Measurements from ENCODE around the gene NHERF1. TPM values are rescaled to one million over a fixed set of nuclear protein-coding genes. Genes with fewer than 3 reads are reported as not detected.
A peak's percentile ranks its signal among the peaks of the same experiment; 100 is the strongest.

The NHERF1 gene
- total and polyA plus RNA-seq, 2 of the 13 experiments (the other 11 are each of a cell fraction or from before 2014, with no cell fraction given), result 169 to 269 TPM

GRCh38 chr17:74768069-74768762 is 19.8 kb downstream of the NHERF1 start:
- H3K36me3 ChIP-seq (replicated peaks in 1 of 2; ENCODE audit: control insufficient read depth in 1 of 2, insufficient read depth in 2 of 2, low read length in 2 of 2), result peaks cover 35 to 74% of the 10 kb centered on the region in 2 experiments
- ChIA-PET CTCF (ENCODE audit: low intra/inter-chr PET ratio, low total read pairs) (interaction anchor here (12.2 kb wide), 1 partner anchor 20 kb away, joined by 219 read pairs; the partner anchor contains the start of gene NHERF1), POLR2A (interaction anchor here (29.3 kb wide), 1 partner anchor 14 kb away, joined by 1459 read pairs; the partner anchor contains the start of gene NHERF1)
- WGBS (ENCODE audit: low lambda C conversion rate), result 92% methylated on average over 13 of the region's 17 CpGs
- FAIRE-seq (no peak), ATAC-seq (no peak), DNase-seq (ENCODE audit: low spot score) (no peak)
- H3K4me2 ChIP-seq (ENCODE audit: low read depth, low read length), result no peak overlapping the region
- no TSS peak for BruUV-seq (replicated peaks)
- intact Hi-C loops (cut with micrococcal nuclease; ENCODE audit: unreplicated experiment), result no loop called here
- H3K4me3 ChIP-seq (replicated peaks in 1 of 3; ENCODE audit: insufficient read depth in 1 of 3, low read depth in 2 of 3, low read length in 3 of 3), result no peak overlapping the region
- H3K9me3 ChIP-seq (ENCODE audit: low read length), result no peaks in the 10 kb centered on the region
- H4K20me1 ChIP-seq (ENCODE audit: insufficient read depth, low read length), result peaks cover 24% of the 10 kb centered on the region; the same call in 1 of the 2 replicates
- no peak overlapping the region for H3K9ac ChIP-seq (ENCODE audit: insufficient read depth, low read depth, low read length)
- in situ Hi-C loops (cut with HindIII; ENCODE audit: extremely low pct_ligation_motif_present, low pct_unique_long_range_greater_than_20kb), result no loop called here
- no peak overlapping the region for H3K27ac ChIP-seq (ENCODE audit: extremely low read length, insufficient read depth, low read length)
- H3K4me1 ChIP-seq (ENCODE audit: insufficient read depth, low read length), result peaks cover 93% of the 10 kb centered on the region
- H3K27me3 ChIP-seq (ENCODE audit: control insufficient read depth in 1 of 2, insufficient read depth in 2 of 2, low read length in 2 of 2), result no peaks in the 10 kb centered on the region
- H2AFZ ChIP-seq (ENCODE audit: low read length), result no peak overlapping the region
- peaks cover 30% of the 10 kb centered on the region for H3K79me2 ChIP-seq (ENCODE audit: insufficient read depth, low read length)
- TF ChIP-seq ZNF343 (CRISPR knock-in tag; IDR thresholded peaks at IDR 0.05), result no peak
- no peak for TF ChIP-seq SP1 (IDR thresholded peaks at IDR 0.05)
- TF ChIP-seq SP1 (CRISPR knock-in tag; IDR thresholded peaks at IDR 0.05), result no peak
- no peak for TF ChIP-seq POGZ (CRISPR knock-in tag; IDR thresholded peaks at IDR 0.05)
- TF ChIP-seq, protein P1, sequence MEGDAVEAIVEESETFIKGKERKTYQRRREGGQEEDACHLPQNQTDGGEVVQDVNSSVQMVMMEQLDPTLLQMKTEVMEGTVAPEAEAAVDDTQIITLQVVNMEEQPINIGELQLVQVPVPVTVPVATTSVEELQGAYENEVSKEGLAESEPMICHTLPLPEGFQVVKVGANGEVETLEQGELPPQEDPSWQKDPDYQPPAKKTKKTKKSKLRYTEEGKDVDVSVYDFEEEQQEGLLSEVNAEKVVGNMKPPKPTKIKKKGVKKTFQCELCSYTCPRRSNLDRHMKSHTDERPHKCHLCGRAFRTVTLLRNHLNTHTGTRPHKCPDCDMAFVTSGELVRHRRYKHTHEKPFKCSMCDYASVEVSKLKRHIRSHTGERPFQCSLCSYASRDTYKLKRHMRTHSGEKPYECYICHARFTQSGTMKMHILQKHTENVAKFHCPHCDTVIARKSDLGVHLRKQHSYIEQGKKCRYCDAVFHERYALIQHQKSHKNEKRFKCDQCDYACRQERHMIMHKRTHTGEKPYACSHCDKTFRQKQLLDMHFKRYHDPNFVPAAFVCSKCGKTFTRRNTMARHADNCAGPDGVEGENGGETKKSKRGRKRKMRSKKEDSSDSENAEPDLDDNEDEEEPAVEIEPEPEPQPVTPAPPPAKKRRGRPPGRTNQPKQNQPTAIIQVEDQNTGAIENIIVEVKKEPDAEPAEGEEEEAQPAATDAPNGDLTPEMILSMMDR (CRISPR knock-in tag; IDR thresholded peaks at IDR 0.05), result peak; percentile 24; the same call in 1 of the 2 replicates
- TF ChIP-seq, protein P2, sequence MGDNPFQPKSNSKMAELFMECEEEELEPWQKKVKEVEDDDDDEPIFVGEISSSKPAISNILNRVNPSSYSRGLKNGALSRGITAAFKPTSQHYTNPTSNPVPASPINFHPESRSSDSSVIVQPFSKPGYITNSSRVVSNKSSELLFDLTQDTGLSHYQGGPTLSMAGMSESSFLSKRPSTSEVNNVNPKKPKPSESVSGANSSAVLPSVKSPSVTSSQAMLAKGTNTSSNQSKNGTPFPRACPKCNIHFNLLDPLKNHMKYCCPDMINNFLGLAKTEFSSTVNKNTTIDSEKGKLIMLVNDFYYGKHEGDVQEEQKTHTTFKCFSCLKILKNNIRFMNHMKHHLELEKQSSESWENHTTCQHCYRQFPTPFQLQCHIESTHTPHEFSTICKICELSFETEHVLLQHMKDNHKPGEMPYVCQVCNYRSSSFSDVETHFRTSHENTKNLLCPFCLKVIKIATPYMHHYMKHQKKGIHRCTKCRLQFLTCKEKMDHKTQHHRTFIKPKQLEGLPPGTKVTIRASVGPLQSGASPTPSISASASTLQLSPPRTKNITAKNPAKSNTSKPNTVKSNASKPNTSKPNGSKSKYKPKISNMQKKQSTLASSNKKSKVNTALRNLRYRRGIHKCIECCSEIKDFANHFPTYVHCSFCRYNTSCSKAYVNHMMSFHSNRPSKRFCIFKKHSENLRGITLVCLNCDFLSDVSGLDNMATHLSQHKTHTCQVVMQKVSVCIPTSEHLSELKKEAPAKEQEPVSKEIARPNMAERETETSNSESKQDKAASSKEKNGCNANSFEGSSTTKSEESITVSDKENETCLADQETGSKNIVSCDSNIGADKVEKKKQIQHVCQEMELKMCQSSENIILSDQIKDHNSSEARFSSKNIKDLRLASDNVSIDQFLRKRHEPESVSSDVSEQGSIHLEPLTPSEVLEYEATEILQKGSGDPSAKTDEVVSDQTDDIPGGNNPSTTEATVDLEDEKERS (CRISPR knock-in tag; IDR thresholded peaks at IDR 0.05), result no peak
- no peak for TF ChIP-seq ASH2L (IDR thresholded peaks at IDR 0.05; ENCODE audit: insufficient read length, low read depth, low read length)
- TF ChIP-seq POLR2A (IDR thresholded peaks at IDR 0.05; ENCODE audit: insufficient read depth in 1 of 2, low read depth in 2 of 2, low read length in 2 of 2), result peak in 1 of 2 experiments; percentile 47; a peak in 1 of 4 replicates
- no peak for TF ChIP-seq SRF (IDR thresholded peaks at IDR 0.05; ENCODE audit: low read depth, low read length)
- peak; percentile 58 for TF ChIP-seq RBFOX2 (IDR thresholded peaks at IDR 0.05; ENCODE audit: low read depth, low read length)
- TF ChIP-seq ZMAT5 (CRISPR knock-in tag; IDR thresholded peaks at IDR 0.05; ENCODE audit: borderline replicate concordance, low read depth), result no peak
- TF ChIP-seq ZFP36L1 (CRISPR knock-in tag; IDR thresholded peaks at IDR 0.05), result no peak
- TF ChIP-seq AGO1 (IDR thresholded peaks at IDR 0.05; ENCODE audit: low read depth, low read length, poor library complexity, severe bottlenecking), result peak; percentile 81
- no peak for TF ChIP-seq SMARCE1 (IDR thresholded peaks at IDR 0.05; ENCODE audit: borderline replicate concordance)
- no peak for TF ChIP-seq FOXK2 (IDR thresholded peaks at IDR 0.05)
- TF ChIP-seq ZFP91 (CRISPR knock-in tag; IDR thresholded peaks at IDR 0.05; ENCODE audit: borderline replicate concordance), result 0 out of 2 replicates have a peak, but pooled peaks have one; percentile 14
